Stimulated activated CD4-positive, alpha-beta T cell treated with anti-CD3 and anti-CD28 coated beads, TNF-alpha, amount 100 ng/mL, for 1 hour (primary cell): ENCODE results near the gene ENKD1.

Experiments used
- DNase-seq, 3 donors: peaks; one replicate each; pipeline ENCODE4 v3.0.0-alpha.2; 2020; ENCODE audit warnings: low read depth in 3 of 3, low spot score in 1 of 3

Gene ENKD1

GRCh38 chr16:67679935-67680897 lies 13.7 kb upstream of the ENKD1 start:
- no peak for DNase-seq

- no peak for DNase-seq
Observed at GRCh38 chr16:67678354-67679023, 11.9 kb upstream of the ENKD1 start.

- DNase-seq, result no peak
Observed at GRCh38 chr16:67677712-67678111, 11.2 kb upstream of the ENKD1 start.

GRCh38 chr16:67676939-67677338 lies 10.4 kb upstream of the ENKD1 start:
- no peak for DNase-seq

- DNase-seq, result no peak
Observed at GRCh38 chr16:67676516-67676915, 10.0 kb upstream of the ENKD1 start.

GRCh38 chr16:67675999-67676398 lies 9.4 kb upstream of the ENKD1 start:
- no peak for DNase-seq

GRCh38 chr16:67675579-67675935 lies 9.0 kb upstream of the ENKD1 start:
- no peak for DNase-seq

- DNase-seq, result no peak
Observed at GRCh38 chr16:67674851-67675578, 8.5 kb upstream of the ENKD1 start.

GRCh38 chr16:67673712-67674580 lies 7.4 kb upstream of the ENKD1 start:
- no peak for DNase-seq

- DNase-seq, result peak in 1 of 3 donors; percentile 12
Observed at GRCh38 chr16:67672739-67673662, 6.5 kb upstream of the ENKD1 start.

- DNase-seq, result no peak
Observed at GRCh38 chr16:67672306-67672705, 5.8 kb upstream of the ENKD1 start.

GRCh38 chr16:67669499-67670101 lies 3.0 kb upstream of the ENKD1 start:
- no peak for DNase-seq

GRCh38 chr16:67668495-67669157 lies 2.1 kb upstream of the ENKD1 start:
- DNase-seq, result no peak

- DNase-seq, result peak; percentile 55 to 69 (median 64)
Observed at GRCh38 chr16:67667817-67668494, 1.4 kb upstream of the ENKD1 start.

- no peak for DNase-seq
Observed at GRCh38 chr16:67667453-67667816, 885 bp upstream of the ENKD1 start.

- DNase-seq, result no peak
Observed at GRCh38 chr16:67666032-67666551, 458 bp downstream of the ENKD1 start.

- no peak for DNase-seq
Observed at GRCh38 chr16:67665598-67665997, 952 bp downstream of the ENKD1 start.

GRCh38 chr16:67664871-67665270 lies 1.7 kb downstream of the ENKD1 start:
- no peak for DNase-seq
